ENCODE data around the gene ZNF19. TPM values are rescaled to one million over a fixed set of nuclear protein-coding genes. Genes with fewer than 3 reads are reported as not detected.
A peak's percentile ranks its signal among the peaks of the same experiment; 100 is the strongest.

Gene ZNF19
- total and polyA plus RNA-seq, 2 donors (not counting 1 experiment from before 2014, with no cell fraction given), result 1.8 to 3.3 TPM

DNA sequence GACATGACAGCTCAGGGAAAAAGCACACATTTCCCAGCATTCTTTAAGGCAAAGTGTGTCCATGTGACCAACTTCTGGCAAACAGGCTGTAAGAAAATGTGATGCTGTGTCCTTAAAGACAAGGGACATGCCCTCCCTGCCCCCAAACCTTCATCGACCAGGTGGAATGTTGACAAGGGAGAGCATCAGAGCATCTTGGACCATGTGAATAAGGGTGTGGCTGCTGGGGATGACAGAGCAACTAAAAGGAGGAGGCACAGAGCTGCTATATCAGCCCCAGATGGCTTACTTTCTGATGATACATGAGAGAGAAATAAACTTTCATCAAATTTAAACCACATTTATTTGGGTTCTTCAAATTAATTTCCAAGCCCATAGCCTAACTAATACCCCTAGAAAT lies 24.9 kb downstream of the ZNF19 start:
- H3K4me3 ChIP-seq (replicated peaks in 1 of 4; ENCODE audit: control extremely low read depth in 1 of 4, insufficient read depth in 1 of 4, low read depth in 3 of 4, low read length in 4 of 4), result no peak overlapping the region
- H3K36me3 ChIP-seq (ENCODE audit: control insufficient read depth, insufficient read depth, low read length), result no peaks in the 10 kb centered on the region
- no peaks in the 10 kb centered on the region for H3K27me3 ChIP-seq (ENCODE audit: control insufficient read depth, insufficient read depth, low read length)
- H3K9ac ChIP-seq (ENCODE audit: insufficient read depth, low read length), result no peak overlapping the region
- peaks cover 11% of the 10 kb centered on the region for H3K79me2 ChIP-seq (ENCODE audit: control insufficient read depth, insufficient read depth, low read length)
- no peak overlapping the region for H2AFZ ChIP-seq (ENCODE audit: low read length)
- TF ChIP-seq CTCF (conservative IDR thresholded peaks at IDR 0.05 in 1 of 2, IDR thresholded peaks at IDR 0.05 in 1 of 2; ENCODE audit: low read depth in 1 of 2, low read length in 2 of 2) (no peak), EZH2 (IDR thresholded peaks at IDR 0.05; ENCODE audit: low read length, missing control alignments) (no peak)
- no peaks in the 10 kb centered on the region for H4K20me1 ChIP-seq (ENCODE audit: control insufficient read depth, extremely low read depth, insufficient read depth, low read length)
- no peak overlapping the region for H3K4me2 ChIP-seq (ENCODE audit: extremely low read depth, insufficient read depth, low read length)
- no peak for DNase-seq (ENCODE audit: low read depth in 2 of 2)
- peaks cover 2% of the 10 kb centered on the region for H3K4me1 ChIP-seq (ENCODE audit: control insufficient read depth, extremely low read depth, insufficient read depth, low read length)
- no peaks in the 10 kb centered on the region for H3K9me3 ChIP-seq (ENCODE audit: control insufficient read depth, insufficient read depth, low read depth, low read length)
- H3K27ac ChIP-seq (ENCODE audit: insufficient read depth, low read length), result no peak overlapping the region

GRCh38 chr16:71461686-71462648 lies 27.2 kb downstream of the ZNF19 start, which contains the start of gene ZNF23:
TSS of gene ZNF23 (minus strand) at chr16:71462247. CDS start at chr16:71456796, 5,451 bp downstream.
- H2AFZ ChIP-seq (ENCODE audit: low read length), result peak within 1 kb of the TSS; percentile 83
- H3K36me3 ChIP-seq (ENCODE audit: control insufficient read depth, insufficient read depth, low read length), result no peaks in the 10 kb centered on the region
- peaks cover 2% of the 10 kb centered on the region for H3K4me1 ChIP-seq (ENCODE audit: control insufficient read depth, extremely low read depth, insufficient read depth, low read length)
- H3K4me2 ChIP-seq (ENCODE audit: extremely low read depth, insufficient read depth, low read length), result peak within 1 kb of the TSS; percentile 84
- peak within 1 kb of the TSS; percentile 75 to 97 (median 88) for H3K4me3 ChIP-seq (replicated peaks in 1 of 4; ENCODE audit: control extremely low read depth in 1 of 4, insufficient read depth in 1 of 4, low read depth in 3 of 4, low read length in 4 of 4)
- peaks cover 22% of the 10 kb centered on the region for H3K79me2 ChIP-seq (ENCODE audit: control insufficient read depth, insufficient read depth, low read length)
- peak within 1 kb of the TSS; percentile 97 for H3K27ac ChIP-seq (ENCODE audit: insufficient read depth, low read length)
- DNase-seq (ENCODE audit: low read depth in 2 of 2), result peak; percentile 72 to 81
- TF ChIP-seq EZH2 (IDR thresholded peaks at IDR 0.05; ENCODE audit: low read length, missing control alignments) (no peak), CTCF (conservative IDR thresholded peaks at IDR 0.05 in 1 of 2, IDR thresholded peaks at IDR 0.05 in 1 of 2; ENCODE audit: low read depth in 1 of 2, low read length in 2 of 2) (peak in 1 of 2 donors; percentile 5)
- H3K9me3 ChIP-seq (ENCODE audit: control insufficient read depth, insufficient read depth, low read depth, low read length), result no peaks in the 10 kb centered on the region
- peak within 1 kb of the TSS; percentile 97 for H3K9ac ChIP-seq (ENCODE audit: insufficient read depth, low read length)
- H4K20me1 ChIP-seq (ENCODE audit: control insufficient read depth, extremely low read depth, insufficient read depth, low read length), result no peaks in the 10 kb centered on the region
- no peaks in the 10 kb centered on the region for H3K27me3 ChIP-seq (ENCODE audit: control insufficient read depth, insufficient read depth, low read length)

GRCh38 chr16:71460941-71461340 lies 28.2 kb downstream of the ZNF19 start:
- TF ChIP-seq CTCF (conservative IDR thresholded peaks at IDR 0.05 in 1 of 2, IDR thresholded peaks at IDR 0.05 in 1 of 2; ENCODE audit: low read depth in 1 of 2, low read length in 2 of 2) (no peak), EZH2 (IDR thresholded peaks at IDR 0.05; ENCODE audit: low read length, missing control alignments) (no peak)
- Histone ChIP-seq H4K20me1 (ENCODE audit: control insufficient read depth, extremely low read depth, insufficient read depth, low read length) (no peaks in the 10 kb centered on the region), H3K4me1 (ENCODE audit: control insufficient read depth, extremely low read depth, insufficient read depth, low read length) (peaks cover 2% of the 10 kb centered on the region), H3K79me2 (ENCODE audit: control insufficient read depth, insufficient read depth, low read length) (peaks cover 22% of the 10 kb centered on the region), H3K27ac (ENCODE audit: insufficient read depth, low read length) (peak overlapping the region; percentile 97), H3K9me3 (ENCODE audit: control insufficient read depth, insufficient read depth, low read depth, low read length) (no peaks in the 10 kb centered on the region), H3K27me3 (ENCODE audit: control insufficient read depth, insufficient read depth, low read length) (no peaks in the 10 kb centered on the region), H3K4me3 (replicated peaks in 1 of 4; ENCODE audit: control extremely low read depth in 1 of 4, insufficient read depth in 1 of 4, low read depth in 3 of 4, low read length in 4 of 4) (peak overlapping the region; percentile 17 to 95 (median 78)), H3K9ac (ENCODE audit: insufficient read depth, low read length) (no peak overlapping the region), H3K36me3 (ENCODE audit: control insufficient read depth, insufficient read depth, low read length) (no peaks in the 10 kb centered on the region), H2AFZ (ENCODE audit: low read length) (no peak overlapping the region), H3K4me2 (ENCODE audit: extremely low read depth, insufficient read depth, low read length) (peak overlapping the region; percentile 84)
- no peak for DNase-seq (ENCODE audit: low read depth in 2 of 2)
